HepG2 (cell line): ENCODE results near the gene EIF1.
A peak's percentile ranks its signal among the peaks of the same experiment; 100 is the strongest.

Experiments used
- CHD2 ChIP-seq: IDR thresholded peaks from 2 replicates; pipeline ENCODE4 v1.6.1; 2011; ENCODE audit warnings: low read depth, low read length, improper control_type of control experiment
- CTCF ChIP-seq: sonication (generic); formaldehyde crosslinking; IDR thresholded peaks from 2 replicates; pipeline ENCODE4 v1.5.0; 2020; ENCODE audit warnings: mild to moderate bottlenecking, missing genetic modification reagents, moderate library complexity
- GFI1 ChIP-seq: sonication (generic); formaldehyde crosslinking; IDR thresholded peaks from 2 replicates; pipeline ENCODE4 v1.5.0; 2020; ENCODE audit warnings: missing genetic modification reagents, mild to moderate bottlenecking, borderline replicate concordance
- NFRKB ChIP-seq: fragments of 450-650 bp; IDR thresholded peaks from 2 replicates; pipeline ENCODE4 v1.6.1; 2017
- RFX3 ChIP-seq: IDR thresholded peaks from 2 replicates; pipeline ENCODE4 v1.6.1; 2016; ENCODE audit warnings: missing biosample characterization, missing genetic modification reagents
- STAT5B ChIP-seq: sonication (generic); formaldehyde crosslinking; IDR thresholded peaks from 2 replicates; pipeline ENCODE4 v1.4.0; 2020; ENCODE audit warnings: missing genetic modification reagents
- TAF1 ChIP-seq: sonication (generic); formaldehyde crosslinking; IDR thresholded peaks from 2 replicates; pipeline ENCODE4 v1.4.0; 2020; ENCODE audit warnings: missing genetic modification reagents
- ZNF263 ChIP-seq: sonication (generic); formaldehyde crosslinking; IDR thresholded peaks from 2 replicates; pipeline ENCODE4 v1.4.0; 2020; ENCODE audit warnings: missing genetic modification reagents
- ZNF83 ChIP-seq: sonication (generic); formaldehyde crosslinking; IDR thresholded peaks from 2 replicates; pipeline ENCODE4 v1.4.0; 2020; ENCODE audit warnings: missing genetic modification reagents, mild to moderate bottlenecking, borderline replicate concordance
- TF ChIP-seq, protein P1 (sequence below): sonication (generic); formaldehyde crosslinking; IDR thresholded peaks from 2 replicates; pipeline ENCODE4 v1.8.0; 2022; ENCODE audit warnings: mild to moderate bottlenecking, missing genetic modification reagents

- no peak for TF ChIP-seq ZNF83 (CRISPR knock-in tag)
- no peak for TF ChIP-seq CHD2
- no peak for TF ChIP-seq STAT5B (CRISPR knock-in tag)
- TF ChIP-seq, protein P1, sequence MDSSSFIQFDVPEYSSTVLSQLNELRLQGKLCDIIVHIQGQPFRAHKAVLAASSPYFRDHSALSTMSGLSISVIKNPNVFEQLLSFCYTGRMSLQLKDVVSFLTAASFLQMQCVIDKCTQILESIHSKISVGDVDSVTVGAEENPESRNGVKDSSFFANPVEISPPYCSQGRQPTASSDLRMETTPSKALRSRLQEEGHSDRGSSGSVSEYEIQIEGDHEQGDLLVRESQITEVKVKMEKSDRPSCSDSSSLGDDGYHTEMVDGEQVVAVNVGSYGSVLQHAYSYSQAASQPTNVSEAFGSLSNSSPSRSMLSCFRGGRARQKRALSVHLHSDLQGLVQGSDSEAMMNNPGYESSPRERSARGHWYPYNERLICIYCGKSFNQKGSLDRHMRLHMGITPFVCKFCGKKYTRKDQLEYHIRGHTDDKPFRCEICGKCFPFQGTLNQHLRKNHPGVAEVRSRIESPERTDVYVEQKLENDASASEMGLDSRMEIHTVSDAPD (CRISPR knock-in tag), result no peak
- TF ChIP-seq NFRKB, result no peak
- no peak for TF ChIP-seq TAF1 (CRISPR knock-in tag)
- TF ChIP-seq CTCF (CRISPR knock-in tag), result peak; percentile 73
- no peak for TF ChIP-seq RFX3 (CRISPR knock-in tag)
- no peak for TF ChIP-seq ZNF263 (CRISPR knock-in tag)
- TF ChIP-seq GFI1 (CRISPR knock-in tag), result no peak
Measured at GRCh38 chr17:41695954-41696757, 7.5 kb downstream of the EIF1 start.
